Measurements from ENCODE around the gene ELAPOR1.

- TF ChIP-seq CTCF (conservative IDR thresholded peaks at IDR 0.05; ENCODE audit: low read length) (no peak), EZH2phosphoT487 (IDR thresholded peaks at IDR 0.05; ENCODE audit: borderline replicate concordance, low read depth, low read length) (no peak)
These were observed 17.8 kb upstream of the ELAPOR1 start for GRCh38 chr1:109096120-109096519.
